Thyroid gland (tissue), 4 donors: ENCODE data around the gene LDLR. TPM values are rescaled to one million over a fixed set of nuclear protein-coding genes. Genes with fewer than 3 reads are reported as not detected.
"Not testable (repeated sequence)": the region's sequence is repeated elsewhere in the genome, so short reads cannot be mapped to it uniquely, and the experiment has no call there.

Experiments
- DNase-seq, 2 donors: peaks; one replicate each; pipeline ENCODE4 v3.0.0-alpha.2; 2019
- H3K27ac ChIP-seq, 3 donors: fragments of 200-600 bp; sonication (generic); 1 replicate in 2 of 3; 2 replicates in 1 of 3; pipeline ENCODE4 v1.5.1; 2016 to 2019; ENCODE audit warnings: mild to moderate bottlenecking in 1 of 3, moderate library complexity in 1 of 3
- H3K27me3 ChIP-seq: fragments of 200-600 bp; sonication (generic); one replicate; pipeline ENCODE4 v1.5.1; 2019
- H3K36me3 ChIP-seq, 2 donors: fragments of 200-600 bp; sonication (generic); one replicate each; pipeline ENCODE4 v1.5.1; 2016 to 2019
- H3K4me1 ChIP-seq, 2 donors: fragments of 200-600 bp; sonication (generic); one replicate each; pipeline ENCODE4 v1.5.1; 2017 to 2019
- H3K4me3 ChIP-seq, 3 donors: fragments of 200-600 bp; sonication (generic); replicated peaks in 1 of 3; 1 replicate in 2 of 3; 2 replicates in 1 of 3; pipeline ENCODE4 v1.5.1; 2016; ENCODE audit warnings: mild to moderate bottlenecking in 1 of 3
- H3K9me3 ChIP-seq: fragments of 200-600 bp; sonication (generic); one replicate; pipeline ENCODE4 v1.5.1; 2017
- CTCF ChIP-seq, 6 experiments: fragments of 200-600 bp in 3 of 6; fragments of 450-650 bp in 3 of 6; sonication (generic) in 3 of 6; IDR thresholded peaks; one replicate each; pipeline ENCODE4 v1.5.1; 2016 to 2019; ENCODE audit warnings: antibody characterized with exemption in 6 of 6, mild to moderate bottlenecking in 2 of 6, inconsistent platforms in 1 of 6, moderate library complexity in 1 of 6
- POLR2A ChIP-seq, 2 donors: fragments of 450-650 bp; IDR thresholded peaks; one replicate each; pipeline ENCODE4 v1.6.1; 2017; ENCODE audit warnings: antibody characterized with exemption in 2 of 2, mild to moderate bottlenecking in 2 of 2, moderate library complexity in 1 of 2
- WGBS, 2 donors: methylation state at CpG; one replicate each; pipeline ENCODE4 v1.1.5; 2017; 5-methylcytosine and 5-hydroxymethylcytosine counted together
- intact Hi-C: fragments of 100-400 bp; cut with DNase I; formaldehyde crosslinking; loops from one replicate; pipeline ENCODE4 v1.15.1; 2023
- total RNA-seq, 4 donors: library from RNA; depleted of rRNA; stranded (reverse); fragments of >200 nt; gene quantifications; one replicate each; pipeline ENCODE4 v1.2.3, GENCODE V29; 2016

LDLR gene
- total RNA-seq, 4 donors from 2014 or later: 8.7 to 39.1 (median 20.3) TPM

GRCh38 chr19:11069561-11069960, 19.7 kb upstream of the LDLR start:
- H3K27me3 ChIP-seq: no peaks in the 10 kb centered on the region
- no peaks in the 10 kb centered on the region for H3K36me3 ChIP-seq
- no peak for TF ChIP-seq POLR2A (IDR thresholded peaks at IDR 0.05)
- no peak for TF ChIP-seq CTCF (IDR thresholded peaks at IDR 0.05)
- H3K9me3 ChIP-seq: no peaks in the 10 kb centered on the region
- H3K4me1 ChIP-seq: peaks cover 0 to 5% of the 10 kb centered on the region in 2 donors
- H3K4me3 ChIP-seq: no peak overlapping the region
- WGBS, 2 donors: 78 to 89% methylated on average over 9 of the region's 9 CpGs
- no peak overlapping the region for H3K27ac ChIP-seq
- intact Hi-C loops: no loop called here
- no peak for DNase-seq

- no peak for TF ChIP-seq POLR2A (IDR thresholded peaks at IDR 0.05)
- no peak for TF ChIP-seq CTCF (IDR thresholded peaks at IDR 0.05)
- 93 to 94% methylated on average over 4 of the region's 4 CpGs for WGBS, 2 donors
These were observed 19.1 kb upstream of the LDLR start for GRCh38 chr19:11070123-11070522.

GRCh38 chr19:11073568-11073967, 15.7 kb upstream of the LDLR start:
- Histone ChIP-seq H3K36me3 (no peaks in the 10 kb centered on the region), H3K27ac (no peak overlapping the region), H3K27me3 (no peaks in the 10 kb centered on the region), H3K4me3 (no peak overlapping the region), H3K4me1 (no peaks in the 10 kb centered on the region), H3K9me3 (no peaks in the 10 kb centered on the region)
- WGBS, 2 donors: 87 to 94% methylated on average over 9 of the region's 9 CpGs
- DNase-seq: no peak
- TF ChIP-seq CTCF (IDR thresholded peaks at IDR 0.05) (no peak), POLR2A (IDR thresholded peaks at IDR 0.05) (no peak)
- intact Hi-C loops: no loop called here

More at GRCh38 chr19:11070123-11070522, 19.1 kb upstream of the LDLR start:
- no peaks in the 10 kb centered on the region for H3K27me3 ChIP-seq
- H3K4me1 ChIP-seq: peaks cover 0 to under 1% of the 10 kb centered on the region in 2 donors
- H3K4me3 ChIP-seq: no peak overlapping the region
- intact Hi-C loops: no loop called here
- DNase-seq: no peak
- H3K9me3 ChIP-seq: no peaks in the 10 kb centered on the region
- H3K27ac ChIP-seq: no peak overlapping the region
- no peaks in the 10 kb centered on the region for H3K36me3 ChIP-seq

- H3K9me3 ChIP-seq, intact Hi-C loops, H3K27me3 ChIP-seq, H3K27ac ChIP-seq, DNase-seq, H3K4me3 ChIP-seq, H3K4me1 ChIP-seq, H3K36me3 ChIP-seq: not testable (repeated sequence)
- WGBS, 2 donors: 83 to 84% methylated on average over 9 of the region's 9 CpGs
These were observed 12.5 kb upstream of the LDLR start for GRCh38 chr19:11076792-11077191.

- Histone ChIP-seq H3K36me3 (no peaks in the 10 kb centered on the region), H3K4me3 (no peak overlapping the region), H3K4me1 (no peaks in the 10 kb centered on the region), H3K9me3 (no peaks in the 10 kb centered on the region), H3K27ac (no peak overlapping the region), H3K27me3 (no peaks in the 10 kb centered on the region)
- intact Hi-C loops: no loop called here
- DNase-seq: no peak
- 96 to 100% methylated on average over 11 of the region's 11 CpGs for WGBS, 2 donors
- TF ChIP-seq CTCF (IDR thresholded peaks at IDR 0.05) (no peak), POLR2A (IDR thresholded peaks at IDR 0.05) (no peak)
These were observed 10.4 kb upstream of the LDLR start for GRCh38 chr19:11078893-11079292.

GRCh38 chr19:11079999-11080398, 9.3 kb upstream of the LDLR start:
- Histone ChIP-seq H3K4me3 (no peak overlapping the region), H3K27ac (no peak overlapping the region), H3K36me3 (no peaks in the 10 kb centered on the region), H3K9me3 (no peaks in the 10 kb centered on the region), H3K27me3 (no peaks in the 10 kb centered on the region), H3K4me1 (peaks cover 4 to 6% of the 10 kb centered on the region in 2 donors)
- no peak for DNase-seq
- TF ChIP-seq POLR2A (IDR thresholded peaks at IDR 0.05) (no peak), CTCF (IDR thresholded peaks at IDR 0.05) (no peak)
- intact Hi-C loops: no loop called here
- WGBS, 2 donors: 93 to 95% methylated on average over 9 of the region's 9 CpGs
